ENCODE results near the gene HPSE2.

Gene HPSE2

DNA sequence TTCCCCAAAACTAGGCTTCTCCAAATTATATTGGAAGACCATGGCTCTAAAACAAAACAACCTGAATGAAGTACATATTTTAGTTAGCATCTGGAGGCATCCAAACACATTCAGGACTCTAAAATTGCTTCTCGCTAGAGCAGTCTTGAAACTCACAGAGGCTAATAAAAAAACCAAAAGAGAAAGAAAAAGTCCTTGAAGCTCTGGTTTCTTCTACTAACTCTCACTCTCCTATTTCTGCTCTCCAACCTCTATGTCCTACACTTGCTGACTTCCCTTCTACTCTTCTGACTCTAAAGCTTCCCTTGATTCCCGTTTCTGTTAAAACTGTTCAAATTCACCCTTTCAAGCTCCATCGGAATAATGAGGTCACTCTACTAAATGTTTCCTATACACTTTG, 418.3 kb downstream of the HPSE2 start:
- DNase-seq = no peak

- no peak for DNase-seq
These were observed 420.4 kb downstream of the HPSE2 start for GRCh38 chr10:98815039-98815885.

DNA sequence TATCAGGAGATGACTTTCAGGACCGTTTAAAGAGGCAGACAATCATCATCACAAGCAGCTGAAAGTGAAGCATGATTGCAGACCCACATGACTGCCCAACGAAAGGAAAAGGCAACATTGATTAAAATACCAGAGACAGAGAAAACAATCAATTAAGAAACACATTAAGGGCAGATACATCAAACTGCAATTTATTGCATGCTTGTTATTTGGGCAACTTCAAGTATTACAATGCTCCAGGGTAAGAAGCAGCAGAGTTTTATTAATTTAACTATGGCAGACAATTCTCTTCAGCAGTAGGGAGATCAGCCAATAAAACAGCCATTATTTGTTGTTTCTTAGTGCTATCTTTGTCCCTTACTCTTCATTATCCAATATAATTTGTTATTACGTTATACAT, 421.2 kb downstream of the HPSE2 start:
- no peak for DNase-seq

DNA sequence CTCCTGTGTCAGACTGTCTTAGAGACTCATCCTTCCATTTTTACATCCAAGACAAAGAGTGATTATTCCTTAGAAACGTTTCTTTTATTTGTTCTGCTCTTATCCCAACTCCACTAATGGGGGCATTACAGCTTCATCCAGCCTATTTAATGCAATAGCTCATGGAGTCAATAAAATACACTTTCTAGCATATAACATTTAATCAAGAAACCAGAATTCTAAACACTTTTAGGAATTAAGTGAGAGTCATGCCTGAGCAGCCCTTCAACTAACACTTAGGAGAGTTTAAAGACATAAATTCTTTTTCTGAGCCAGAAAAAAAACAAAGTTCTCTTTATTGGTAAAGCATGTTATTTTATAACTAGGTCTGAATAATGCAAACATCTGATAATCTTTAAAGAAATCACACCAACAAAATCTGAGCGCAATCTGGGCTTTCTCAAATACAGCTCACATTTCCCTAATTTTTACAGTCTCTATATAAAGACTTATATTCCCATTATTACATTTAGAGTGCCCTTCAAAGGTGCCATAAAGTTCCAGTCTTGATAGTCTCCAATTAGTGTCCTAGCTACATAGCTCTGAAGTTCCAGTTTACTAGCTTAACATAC, 427.3 kb downstream of the HPSE2 start:
- no peak for DNase-seq

- no peak for DNase-seq
These were observed 435.4 kb downstream of the HPSE2 start for GRCh38 chr10:98800263-98800662.

DNA sequence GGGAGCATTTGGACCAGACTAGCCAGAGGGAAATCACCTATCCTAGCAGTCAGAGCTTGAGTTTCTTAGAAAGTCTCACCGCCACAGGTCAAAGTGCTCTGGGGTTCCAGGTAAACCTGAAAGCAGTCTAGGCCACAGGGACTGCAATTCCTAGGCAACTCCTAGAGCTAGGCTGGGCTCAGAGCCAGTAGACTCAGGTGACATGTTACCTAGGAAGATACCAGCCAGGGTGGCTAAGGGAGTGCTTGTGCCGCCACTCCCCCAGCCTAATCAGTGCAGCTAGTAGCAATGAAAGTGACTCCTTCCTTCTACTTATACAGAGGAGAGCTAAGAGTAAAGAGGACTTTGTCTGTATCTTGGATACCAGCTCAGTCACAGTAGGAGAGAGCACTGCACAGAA, 440.2 kb downstream of the HPSE2 start:
- DNase-seq = no peak

DNA sequence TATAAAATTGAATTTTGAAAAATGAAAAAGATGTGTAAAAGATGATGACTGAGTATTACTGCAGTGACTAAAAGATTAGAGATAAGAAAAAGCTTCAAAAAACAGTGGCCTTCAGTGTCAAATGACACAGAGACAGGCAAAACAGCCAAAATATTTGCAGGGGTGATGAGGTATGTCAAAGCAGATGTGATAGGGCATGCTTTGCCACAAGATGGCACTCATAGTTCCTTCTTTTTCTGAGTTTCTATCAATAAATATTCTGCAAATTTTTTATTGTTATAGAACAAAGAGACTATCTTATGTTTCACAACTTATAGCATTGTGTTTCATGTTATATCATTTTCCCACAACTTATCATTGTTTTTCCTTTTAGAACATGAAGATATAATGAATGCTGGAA, 444.8 kb downstream of the HPSE2 start:
- no peak for DNase-seq

DNA sequence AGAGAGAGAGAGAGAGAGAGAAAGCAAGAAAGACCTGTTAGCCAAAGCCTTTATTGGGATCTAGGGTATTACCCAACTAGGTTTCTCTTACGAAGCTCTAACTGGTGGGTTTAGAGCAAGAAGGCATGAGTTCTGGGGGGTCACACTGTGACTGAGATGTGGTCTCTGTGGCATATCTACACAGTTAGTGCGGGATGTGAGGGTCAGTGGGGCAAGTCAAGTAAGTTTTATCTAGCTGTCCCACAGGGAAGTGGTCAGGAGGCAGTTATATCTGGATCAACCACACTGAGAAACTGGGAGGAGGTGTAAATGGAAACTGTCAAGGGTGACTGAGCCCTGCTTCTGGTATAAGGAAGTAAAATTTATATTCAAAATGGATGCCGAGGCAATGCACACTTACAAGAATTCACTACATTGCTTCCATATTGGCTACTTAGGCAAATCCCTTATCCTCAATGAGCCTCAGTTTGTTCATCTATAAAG, 457.3 kb downstream of the HPSE2 start:
- DNase-seq = no peak

GRCh38 chr10:98758463-98758862, 477.2 kb downstream of the HPSE2 start:
- no peak for DNase-seq

DNA sequence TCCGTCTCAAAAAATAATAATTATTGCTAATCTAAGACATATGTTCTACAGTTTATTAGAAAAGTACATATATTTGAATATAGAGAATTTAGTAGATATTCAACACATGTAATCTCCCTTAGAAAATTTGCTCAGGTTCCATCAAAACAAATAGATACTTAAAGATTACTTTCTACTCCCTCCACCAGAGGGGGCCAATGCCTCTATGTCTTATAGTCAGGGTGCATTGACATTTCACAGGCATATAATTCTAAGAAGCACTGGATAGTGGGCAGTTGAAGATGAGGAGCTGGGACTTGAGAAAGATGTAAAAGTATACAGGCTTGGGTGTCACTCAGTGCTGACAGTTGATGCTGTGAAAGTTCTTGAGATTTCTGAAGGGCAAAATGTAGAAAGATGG, 487.4 kb downstream of the HPSE2 start:
- DNase-seq = no peak

DNA sequence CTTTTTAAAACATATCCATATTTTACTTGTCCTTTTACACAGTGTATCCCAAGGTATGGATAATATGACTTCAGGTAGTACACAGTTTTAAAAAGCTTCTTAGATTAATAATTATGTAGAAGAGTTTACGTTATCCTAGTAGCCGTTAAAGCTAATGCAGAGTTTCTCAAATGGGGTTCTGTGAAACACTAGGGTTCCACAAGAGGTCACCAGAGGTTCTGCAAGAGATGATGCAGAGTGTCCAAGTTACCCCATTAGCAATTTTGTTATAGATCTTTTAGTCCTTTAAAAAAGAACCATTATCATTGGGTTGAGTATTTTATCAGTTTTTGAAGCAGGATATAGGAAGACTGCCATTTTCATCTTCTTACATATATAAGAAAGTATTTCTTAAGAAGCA, 490.0 kb downstream of the HPSE2 start:
- no peak for DNase-seq

- no peak for DNase-seq
These were observed 515.1 kb downstream of the HPSE2 start for GRCh38 chr10:98720551-98720950.

GRCh38 chr10:98713586-98713985, 522.1 kb downstream of the HPSE2 start:
- no peak for DNase-seq

DNA sequence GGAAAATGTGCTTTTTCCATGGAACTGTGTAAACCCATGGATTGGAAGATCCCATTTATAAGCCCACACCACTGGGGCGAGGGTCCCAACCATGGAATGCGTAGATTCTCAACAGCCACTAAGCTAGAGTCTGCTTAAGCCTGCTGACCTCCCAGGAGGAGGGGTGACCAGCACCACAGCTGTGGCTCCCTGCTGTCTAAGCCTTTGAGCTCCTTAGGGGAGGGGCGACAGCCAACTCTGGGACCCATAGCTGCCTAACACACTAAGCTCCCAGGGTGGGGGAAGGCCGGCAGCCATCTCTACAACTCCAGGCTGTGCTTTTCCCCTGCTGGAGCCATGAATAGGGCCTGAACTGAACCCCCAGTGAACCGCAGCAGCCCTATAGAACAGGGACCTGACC, 539.1 kb downstream of the HPSE2 start:
- no peak for DNase-seq

DNA sequence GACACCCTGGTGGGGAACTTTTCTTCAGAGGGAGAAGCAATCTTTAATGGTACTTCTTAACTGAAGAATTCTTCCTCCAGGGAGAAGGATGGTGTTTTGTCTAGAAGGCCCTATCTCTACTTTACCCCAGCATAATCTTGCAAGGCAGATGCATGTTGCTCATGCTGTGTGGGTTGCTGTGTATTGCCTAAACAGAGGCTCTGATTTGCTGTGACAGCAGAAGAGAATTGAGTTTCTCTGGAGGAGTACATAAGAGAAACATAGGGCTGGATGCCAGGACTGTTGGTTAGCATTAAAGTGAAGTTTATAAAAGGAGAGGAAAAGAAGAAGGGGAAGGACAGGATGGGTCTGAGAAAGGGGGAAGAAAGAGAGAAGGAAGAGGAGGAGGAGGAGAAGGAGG, 540.8 kb downstream of the HPSE2 start:
- DNase-seq = no peak

- no peak for DNase-seq
These were observed 541.6 kb downstream of the HPSE2 start for GRCh38 chr10:98694014-98694413.

- no peak for DNase-seq
These were observed 548.0 kb downstream of the HPSE2 start for GRCh38 chr10:98687685-98688084.

GRCh38 chr10:98684019-98684899, 551.4 kb downstream of the HPSE2 start:
- no peak for DNase-seq

GRCh38 chr10:98676895-98677294, 558.8 kb downstream of the HPSE2 start:
- no peak for DNase-seq

DNA sequence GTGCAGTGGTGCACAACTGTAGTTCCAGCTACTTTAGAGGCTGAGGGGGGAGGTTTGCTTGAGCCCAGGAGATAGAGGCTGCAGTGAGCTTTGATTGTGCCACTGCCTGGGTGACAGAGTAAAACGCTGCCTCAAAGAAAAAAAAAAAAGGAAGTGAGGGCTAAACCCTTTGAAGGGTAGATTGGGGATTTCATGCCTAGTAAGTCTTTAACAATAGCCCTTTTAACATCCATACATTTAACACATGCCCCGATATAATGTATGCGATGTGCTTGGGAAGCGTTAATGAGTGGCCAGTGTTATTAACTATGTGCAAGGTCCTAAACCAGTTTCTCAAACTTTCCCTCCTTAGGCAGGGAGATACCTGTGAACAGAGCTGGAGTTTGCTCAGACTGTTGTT, 559.8 kb downstream of the HPSE2 start:
- no peak for DNase-seq

- DNase-seq = no peak
These were observed 562.4 kb downstream of the HPSE2 start for GRCh38 chr10:98673171-98673782.

DNA sequence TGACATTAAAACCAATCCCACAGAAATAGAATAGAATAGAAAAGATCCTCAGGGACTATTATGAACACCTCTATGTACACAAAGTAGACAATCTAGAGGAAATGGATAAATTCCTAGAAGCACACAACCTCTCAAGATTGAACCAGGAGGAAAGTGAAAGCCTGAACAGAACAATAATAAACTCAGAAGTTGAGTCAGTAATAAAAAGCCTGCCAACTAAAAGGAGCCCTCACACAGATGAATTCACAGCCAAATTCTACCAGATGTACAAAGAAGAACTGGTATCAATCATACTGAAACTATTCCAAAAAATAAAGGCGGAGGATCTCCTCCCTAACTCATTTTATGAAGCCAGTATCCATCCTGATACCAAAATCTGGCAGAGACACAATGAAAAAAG, 568.6 kb downstream of the HPSE2 start:
- no peak for DNase-seq

DNA sequence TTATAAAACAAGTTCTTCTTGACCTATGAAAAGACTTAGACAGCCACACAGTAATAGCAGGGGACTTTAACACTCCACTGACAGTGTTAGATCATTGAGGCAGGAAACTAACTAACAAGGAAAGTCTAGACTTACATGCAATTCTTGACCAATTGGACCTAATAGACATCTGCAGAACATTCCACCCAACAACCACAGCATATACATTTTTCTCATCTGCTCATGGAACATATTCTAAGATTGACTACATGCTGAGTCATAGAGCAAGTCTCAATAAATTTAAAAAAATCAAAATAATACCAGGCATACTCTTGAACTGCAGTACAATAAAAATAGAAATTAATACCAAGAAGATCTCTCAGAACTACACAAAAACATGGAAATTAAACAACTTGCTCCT, 569.4 kb downstream of the HPSE2 start:
- DNase-seq = no peak
